ENCODE measurements around the gene SHISA8.

GRCh38 chr22:41948142-41948541 lies 33.3 kb upstream of the SHISA8 start:
- TF ChIP-seq SIN3A (IDR thresholded peaks at IDR 0.05; ENCODE audit: borderline replicate concordance, insufficient read depth, low read length) (no peak), POLR2AphosphoS5 (IDR thresholded peaks at IDR 0.05; ENCODE audit: low read depth, low read length) (no peak)

All from PFSK-1 (cell line).